GM18498 (cell line): Measurements from ENCODE around the gene KIF2C.

Experiments
- ATAC-seq: cut with Tn5 transposase; IDR thresholded peaks from one replicate; pipeline ENCODE4 v1.9.1; 2021; ENCODE audit warnings: mild to moderate bottlenecking, moderate library complexity; ENCODE audit not compliant: unreplicated experiment

KIF2C gene

GRCh38 chr1:44775078-44775929, 35.7 kb downstream of the KIF2C start, which contains the start of gene RPS8:
Gene RPS8 (plus strand): TSS chr1:44775540. CDS start chr1:44775597, 57 bp downstream.
- peak; percentile 77 for ATAC-seq

- peak; percentile 14 for ATAC-seq
These were observed 36.5 kb downstream of the KIF2C start for GRCh38 chr1:44775930-44776729.

- no peak for ATAC-seq
These were observed 37.1 kb downstream of the KIF2C start for GRCh38 chr1:44776730-44777068.

GRCh38 chr1:44777547-44777946, 37.9 kb downstream of the KIF2C start:
- ATAC-seq: no peak

- no peak for ATAC-seq
These were observed 38.5 kb downstream of the KIF2C start for GRCh38 chr1:44777969-44778635.

- no peak for ATAC-seq
These were observed 39.3 kb downstream of the KIF2C start for GRCh38 chr1:44778705-44779576.

GRCh38 chr1:44780583-44781121, 41.0 kb downstream of the KIF2C start:
- no peak for ATAC-seq

- ATAC-seq: no peak
These were observed 44.1 kb downstream of the KIF2C start for GRCh38 chr1:44783697-44784093.

- ATAC-seq: no peak
These were observed 44.7 kb downstream of the KIF2C start for GRCh38 chr1:44784094-44785028.

GRCh38 chr1:44785029-44785380, 45.4 kb downstream of the KIF2C start:
- no peak for ATAC-seq

GRCh38 chr1:44785501-44786137, 46.0 kb downstream of the KIF2C start:
- no peak for ATAC-seq

- ATAC-seq: peak; percentile 55
These were observed 46.7 kb downstream of the KIF2C start for GRCh38 chr1:44786138-44786840.

- no peak for ATAC-seq
These were observed 47.3 kb downstream of the KIF2C start for GRCh38 chr1:44786841-44787426.

GRCh38 chr1:44787506-44787905, 47.9 kb downstream of the KIF2C start:
- no peak for ATAC-seq

GRCh38 chr1:44788120-44788860, 48.7 kb downstream of the KIF2C start, which contains the start of gene BEST4:
Gene BEST4 (minus strand): TSS chr1:44788170. CDS start chr1:44787705, 465 bp downstream.
- no peak for ATAC-seq

GRCh38 chr1:44790968-44791801, 51.5 kb downstream of the KIF2C start:
- no peak for ATAC-seq
